Endothelial cell of umbilical vein (primary cell): ENCODE results near the gene SPTBN4. TPM values are rescaled to one million over a fixed set of nuclear protein-coding genes. Genes with fewer than 3 reads are reported as not detected.

Experiments used
- BruUV-seq: library from RNA; stranded (reverse); fragments of 400-500 nt; replicated peaks from 2 replicates; lab custom pipeline; 2021; lab: Mats Ljungman, UMichigan
- CTCF ChIA-PET: fragments of 300-600, 350-600 bp; sonication (Branson Sonifier 250); formaldehyde crosslinking; loops from one replicate; lab custom pipeline; 2021; ENCODE audit warnings: antibody characterized with exemption, inconsistent platforms; lab: Charles Lee
- POLR2A ChIA-PET: fragments of 300-600, 350-600 bp; sonication (Branson Sonifier 250); formaldehyde crosslinking; loops from one replicate; lab custom pipeline; 2021; ENCODE audit warnings: antibody characterized with exemption, inconsistent platforms; lab: Charles Lee
- DNase-seq: peaks from one replicate; pipeline ENCODE4 v3.0.0-alpha.2; 2011; ENCODE audit warnings: low read depth, low spot score
- FAIRE-seq: peaks from 2 replicates; lab custom pipeline; 2011; peaks lifted over from hg19 to GRCh38; lab: Jason Lieb, UNC
- H2AFZ ChIP-seq: 2 replicates; pipeline ENCODE4 v1.6.0; 2012; ENCODE audit warnings: low read depth, low read length, control low read depth, inconsistent platforms
- H3K27ac ChIP-seq: 2 replicates; pipeline ENCODE4 v1.5.1; 2011; ENCODE audit warnings: low read depth, mild to moderate bottlenecking, control low read depth, low read length, moderate library complexity; ENCODE audit not compliant: insufficient read depth
- H3K27me3 ChIP-seq, 2 experiments: 2 replicates each; pipeline versions ENCODE4 v1.6.0 to v1.6.1; 2011; ENCODE audit warnings: low read length in 2 of 2, mixed read lengths in 1 of 2; ENCODE audit not compliant: control insufficient read depth in 2 of 2, insufficient read depth in 2 of 2
- H3K36me3 ChIP-seq, 2 experiments: 2 replicates in 1 of 2; 3 replicates in 1 of 2; pipeline ENCODE4 v1.5.1; 2011; ENCODE audit warnings: low read length in 2 of 2, mild to moderate bottlenecking in 1 of 2, moderate library complexity in 1 of 2; ENCODE audit not compliant: control insufficient read depth in 2 of 2, insufficient read depth in 2 of 2; ENCODE audit errors: extremely low read depth in 1 of 2
- H3K4me1 ChIP-seq: 3 replicates; pipeline ENCODE4 v1.5.1; 2011; ENCODE audit warnings: mild to moderate bottlenecking, low read length; ENCODE audit not compliant: control insufficient read depth, insufficient read depth; ENCODE audit errors: extremely low read depth
- H3K4me2 ChIP-seq: 2 replicates; pipeline ENCODE4 v1.6.1; 2011; ENCODE audit warnings: low read length, control low read depth, mixed read lengths; ENCODE audit not compliant: insufficient read depth
- H3K4me3 ChIP-seq, 3 experiments: fragments of 200-600 bp in 1 of 3; sonication (generic), shearing (Covaris generic) in 1 of 3; replicated peaks in 1 of 3; 2 replicates each; pipeline ENCODE4 v1.5.1; 2011 to 2016; ENCODE audit warnings: control low read depth in 3 of 3, low read length in 3 of 3, mild to moderate bottlenecking in 2 of 3, inconsistent platforms in 1 of 3, low read depth in 1 of 3, moderate library complexity in 1 of 3; ENCODE audit not compliant: insufficient read depth in 1 of 3
- H3K79me2 ChIP-seq: 2 replicates; pipeline ENCODE4 v1.6.0; 2012; ENCODE audit warnings: low read length, inconsistent platforms; ENCODE audit not compliant: control insufficient read depth, insufficient read depth
- H3K9ac ChIP-seq: replicated peaks from 2 replicates; pipeline ENCODE3; 2011; ENCODE audit warnings: low read length, control low read depth; ENCODE audit not compliant: insufficient read depth; ENCODE audit errors: extremely low read depth
- H3K9me1 ChIP-seq: replicated peaks from 3 replicates; pipeline ENCODE4 v1.6.0; 2011; ENCODE audit warnings: mild to moderate bottlenecking, low read length; ENCODE audit not compliant: control insufficient read depth, insufficient read depth; ENCODE audit errors: extremely low read depth
- H3K9me3 ChIP-seq: replicated peaks from 2 replicates; pipeline ENCODE4 v1.5.1; 2012; ENCODE audit warnings: low read length, inconsistent platforms; ENCODE audit not compliant: control insufficient read depth, insufficient read depth
- H4K20me1 ChIP-seq: replicated peaks from 2 replicates; pipeline ENCODE3; 2011; ENCODE audit warnings: mild to moderate bottlenecking, low read length; ENCODE audit not compliant: control insufficient read depth, insufficient read depth; ENCODE audit errors: extremely low read depth
- CTCF ChIP-seq, 2 donors: IDR thresholded peaks; 1 replicate in 1 of 2; 2 replicates in 1 of 2; pipeline ENCODE4 v1.5.1; 2011; ENCODE audit warnings: low read length in 2 of 2, mild to moderate bottlenecking in 2 of 2, moderate library complexity in 2 of 2, control low read depth in 1 of 2, inconsistent platforms in 1 of 2, low read depth in 1 of 2; ENCODE audit not compliant: insufficient read depth in 1 of 2; ENCODE audit errors: extremely low read depth in 1 of 2
- EZH2 ChIP-seq: IDR thresholded peaks from 2 replicates; pipeline ENCODE4 v1.6.1; 2012; ENCODE audit warnings: borderline replicate concordance, low read depth, mild to moderate bottlenecking, moderate library complexity, low read length, inconsistent platforms; ENCODE audit not compliant: severe bottlenecking
- FOS ChIP-seq: IDR thresholded peaks from 2 replicates; pipeline ENCODE4 v1.6.1; 2011; ENCODE audit warnings: mild to moderate bottlenecking, low read length, moderate library complexity, borderline replicate concordance; ENCODE audit not compliant: insufficient read depth
- GATA2 ChIP-seq: IDR thresholded peaks from 2 replicates; pipeline ENCODE4 v1.7.0; 2011; ENCODE audit warnings: low read depth, mild to moderate bottlenecking, moderate library complexity, mixed read lengths, low read length; ENCODE audit not compliant: insufficient read length, insufficient read depth
- JUN ChIP-seq: IDR thresholded peaks from 2 replicates; pipeline ENCODE4 v1.6.1; 2011; ENCODE audit warnings: borderline replicate concordance, low read depth; ENCODE audit not compliant: insufficient read length, insufficient read depth
- MAX ChIP-seq: IDR thresholded peaks from 2 replicates; pipeline ENCODE4 v1.6.1; 2011; ENCODE audit not compliant: insufficient read depth, insufficient read length
- MYC ChIP-seq: IDR thresholded peaks from one replicate; pipeline ENCODE4 v1.6.1; 2011; ENCODE audit warnings: mild to moderate bottlenecking, low read depth, low read length
- POLR2A ChIP-seq: IDR thresholded peaks from 2 replicates; pipeline ENCODE4 v1.6.1; 2012; ENCODE audit warnings: low read depth, mild to moderate bottlenecking, control low read depth, low read length
- POLR2AphosphoS5 ChIP-seq: IDR thresholded peaks from 2 replicates; pipeline ENCODE4 v1.6.1; 2012; ENCODE audit warnings: low read depth, mild to moderate bottlenecking, control low read depth, low read length, moderate library complexity; ENCODE audit not compliant: insufficient read depth
- dilution Hi-C: fragments of 300-500 bp; cut with MboI; formaldehyde crosslinking; loops from one replicate; pipeline ENCODE4 v1.15.0; 2019; ENCODE audit warnings: low sequenced_read_pairs; ENCODE audit not compliant: extremely low pct_ligation_motif_present
- intact Hi-C: fragments of 100-400 bp; cut with micrococcal nuclease; formaldehyde crosslinking; loops from one replicate; pipeline ENCODE4 v1.10.0; 2022
- polyA plus RNA-seq, 4 experiments: library from polyadenylated mRNA; depleted of rRNA in 3 of 4; stranded (reverse) in 3 of 4; unstranded in 1 of 4; fragments of >200 nt; gene quantifications; 2 replicates each; pipeline versions ENCODE4 v1.2.1 to v1.2.3, GENCODE V29; 2011 to 2012; ENCODE audit warnings: missing spikeins in 1 of 4
- total RNA-seq: library from RNA; stranded (reverse); gene quantifications from 2 replicates; pipeline ENCODE4 v1.2.3, GENCODE V29; 2021

The SPTBN4 gene
- total and polyA plus RNA-seq, 2 donors (not counting 3 experiments of a cell fraction or from before 2014, with no cell fraction given): 0.33 TPM; not detected in 1

- CTCF ChIA-PET: no interaction called here
- FAIRE-seq (peak; percentile 96), DNase-seq (peak; percentile 96)
- Histone ChIP-seq H2AFZ (peak within 1 kb of the TSS; percentile 89), H3K9me3 (no peaks in the 10 kb centered on the region), H3K36me3 (peaks cover 3 to 9% of the 10 kb centered on the region in 2 experiments), H3K9me1 (no peaks in the 10 kb centered on the region), H3K4me3 (peak within 1 kb of the TSS; percentile 67 to 91 (median 79)), H3K27me3 (no peaks in the 10 kb centered on the region), H3K4me1 (peaks cover 9% of the 10 kb centered on the region), H3K27ac (peak within 1 kb of the TSS; percentile 33), H3K9ac (peak within 1 kb of the TSS; percentile 76), H3K79me2 (peaks cover 2% of the 10 kb centered on the region), H3K4me2 (peak within 1 kb of the TSS; percentile 75), H4K20me1 (no peaks in the 10 kb centered on the region)
- dilution Hi-C loops (no loop called here), intact Hi-C loops (loop anchor here (2.0 kb wide), 1 partner anchor 22 kb away; no protein-coding TSS in a partner anchor)
- POLR2A ChIA-PET: no interaction called here
- BruUV-seq: no TSS peak
- TF ChIP-seq FOS (no peak), MAX (no peak), GATA2 (no peak), POLR2A (peak; percentile 62), MYC (no peak), EZH2 (no peak), POLR2AphosphoS5 (peak; percentile 21), JUN (no peak), CTCF (IDR thresholded peaks at IDR 0.05; ENCODE audit: extremely low read depth in 1 of 2, insufficient read depth in 1 of 2, low read depth in 1 of 2, low read length in 2 of 2) (no peak)
These were observed 110.0 kb downstream of the SPTBN4 start, which contains the start of gene SHKBP1 for GRCh38 chr19:40576585-40577451. TSS of gene SHKBP1 (plus strand) at chr19:40576873. CDS start at chr19:40576900, 27 bp downstream.
